Body of pancreas (tissue), 4 donors: ENCODE results near the gene HUWE1.

ENCODE experiments used
- CTCF ChIP-seq, 7 experiments: fragments of 450-650 bp in 4 of 7; fragments of 200-600 bp in 3 of 7; sonication (generic) in 3 of 7; IDR thresholded peaks; one replicate each; pipeline ENCODE4 v1.5.1; 2016 to 2019; ENCODE audit warnings: antibody characterized with exemption in 7 of 7
- POLR2A ChIP-seq, 3 donors: fragments of 450-650 bp; IDR thresholded peaks; one replicate each; pipeline ENCODE4 v1.6.1; 2016; ENCODE audit warnings: antibody characterized with exemption in 3 of 3, mild to moderate bottlenecking in 2 of 3

- TF ChIP-seq CTCF (IDR thresholded peaks at IDR 0.05) (no peak), POLR2A (IDR thresholded peaks at IDR 0.05) (no peak)
Observed at GRCh38 chrX:53511322-53511721, 175.2 kb downstream of the HUWE1 start.
